ENCODE data around the gene PLPP2.

DNA sequence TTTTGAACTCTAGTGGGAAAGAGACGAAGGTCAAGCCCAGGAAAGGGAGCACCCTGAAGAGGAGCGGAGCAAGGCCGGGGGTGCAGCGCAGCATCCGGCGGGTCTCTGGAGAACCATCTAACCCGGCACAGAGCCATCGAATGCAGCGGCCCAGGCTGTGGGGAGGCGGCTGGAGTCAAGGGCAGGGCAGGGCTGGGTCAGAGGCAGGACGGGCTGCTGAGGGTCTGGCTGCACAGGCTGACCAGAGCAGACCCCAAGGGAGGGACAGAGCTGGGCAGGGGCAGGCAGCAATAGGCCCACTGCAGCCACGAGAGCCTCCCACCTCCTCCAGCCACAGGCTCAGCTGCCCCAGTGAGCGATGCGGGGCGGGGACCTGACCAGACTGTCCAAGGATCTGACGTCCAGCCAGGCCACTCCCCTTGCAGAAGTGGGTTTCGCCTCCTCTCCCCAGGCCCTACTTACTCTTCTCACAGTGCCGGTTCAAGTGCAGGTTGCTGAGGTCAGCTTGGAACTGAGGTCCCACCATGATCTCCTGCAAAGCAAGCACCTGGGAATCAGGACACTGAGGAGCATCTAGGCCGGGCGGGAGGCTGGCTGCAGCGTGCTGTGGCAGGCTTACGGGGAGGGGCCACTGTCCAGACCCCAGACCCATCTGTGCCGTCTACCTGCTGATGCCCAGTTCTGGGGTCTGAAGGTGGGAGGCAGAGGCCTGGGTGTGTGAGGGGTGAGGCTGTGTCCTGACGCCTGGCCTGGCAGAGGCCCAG lies 34.2 kb upstream of the PLPP2 start:
- TF ChIP-seq ZNF274 (IDR thresholded peaks at IDR 0.05; ENCODE audit: low read depth, low read length) (no peak), YY1 (IDR thresholded peaks at IDR 0.05; ENCODE audit: insufficient read depth, insufficient read length) (no peak), SUZ12 (IDR thresholded peaks at IDR 0.05; ENCODE audit: extremely low read depth, insufficient read depth, insufficient read length) (no peak)

All from NT2/D1 (cell line).